Thyroid gland (tissue), 4 donors: ENCODE measurements around the gene PLXNB2. TPM values are rescaled to one million over a fixed set of nuclear protein-coding genes. Genes with fewer than 3 reads are reported as not detected.

ENCODE experiments used
- DNase-seq, 2 donors: peaks; one replicate each; pipeline ENCODE4 v3.0.0-alpha.2; 2019
- H3K27ac ChIP-seq, 3 donors: fragments of 200-600 bp; sonication (generic); 1 replicate in 2 of 3; 2 replicates in 1 of 3; pipeline ENCODE4 v1.5.1; 2016 to 2019; ENCODE audit warnings: mild to moderate bottlenecking in 1 of 3, moderate library complexity in 1 of 3
- H3K27me3 ChIP-seq: fragments of 200-600 bp; sonication (generic); one replicate; pipeline ENCODE4 v1.5.1; 2019
- H3K36me3 ChIP-seq, 2 donors: fragments of 200-600 bp; sonication (generic); one replicate each; pipeline ENCODE4 v1.5.1; 2016 to 2019
- H3K4me1 ChIP-seq, 2 donors: fragments of 200-600 bp; sonication (generic); one replicate each; pipeline ENCODE4 v1.5.1; 2017 to 2019
- H3K4me3 ChIP-seq, 3 donors: fragments of 200-600 bp; sonication (generic); replicated peaks in 1 of 3; 1 replicate in 2 of 3; 2 replicates in 1 of 3; pipeline ENCODE4 v1.5.1; 2016; ENCODE audit warnings: mild to moderate bottlenecking in 1 of 3
- H3K9me3 ChIP-seq: fragments of 200-600 bp; sonication (generic); one replicate; pipeline ENCODE4 v1.5.1; 2017
- POLR2A ChIP-seq, 2 donors: fragments of 450-650 bp; IDR thresholded peaks; one replicate each; pipeline ENCODE4 v1.6.1; 2017; ENCODE audit warnings: antibody characterized with exemption in 2 of 2, mild to moderate bottlenecking in 2 of 2, moderate library complexity in 1 of 2
- WGBS, 2 donors: methylation state at CpG; one replicate each; pipeline ENCODE4 v1.1.5; 2017; 5-methylcytosine and 5-hydroxymethylcytosine counted together
- intact Hi-C: fragments of 100-400 bp; cut with DNase I; formaldehyde crosslinking; loops from one replicate; pipeline ENCODE4 v1.15.1; 2023
- total RNA-seq, 4 donors: library from RNA; depleted of rRNA; stranded (reverse); fragments of >200 nt; gene quantifications; one replicate each; pipeline ENCODE4 v1.2.3, GENCODE V29; 2016
- TF ChIP-seq, protein P1 (sequence below), 6 experiments: fragments of 200-600 bp in 3 of 6; fragments of 450-650 bp in 3 of 6; sonication (generic) in 3 of 6; IDR thresholded peaks; one replicate each; pipeline ENCODE4 v1.5.1; 2016 to 2019; ENCODE audit warnings: antibody characterized with exemption in 6 of 6, mild to moderate bottlenecking in 2 of 6, inconsistent platforms in 1 of 6, moderate library complexity in 1 of 6

The PLXNB2 gene
- total RNA-seq, 4 donors from 2014 or later: 143 to 266 (median 215) TPM

DNA sequence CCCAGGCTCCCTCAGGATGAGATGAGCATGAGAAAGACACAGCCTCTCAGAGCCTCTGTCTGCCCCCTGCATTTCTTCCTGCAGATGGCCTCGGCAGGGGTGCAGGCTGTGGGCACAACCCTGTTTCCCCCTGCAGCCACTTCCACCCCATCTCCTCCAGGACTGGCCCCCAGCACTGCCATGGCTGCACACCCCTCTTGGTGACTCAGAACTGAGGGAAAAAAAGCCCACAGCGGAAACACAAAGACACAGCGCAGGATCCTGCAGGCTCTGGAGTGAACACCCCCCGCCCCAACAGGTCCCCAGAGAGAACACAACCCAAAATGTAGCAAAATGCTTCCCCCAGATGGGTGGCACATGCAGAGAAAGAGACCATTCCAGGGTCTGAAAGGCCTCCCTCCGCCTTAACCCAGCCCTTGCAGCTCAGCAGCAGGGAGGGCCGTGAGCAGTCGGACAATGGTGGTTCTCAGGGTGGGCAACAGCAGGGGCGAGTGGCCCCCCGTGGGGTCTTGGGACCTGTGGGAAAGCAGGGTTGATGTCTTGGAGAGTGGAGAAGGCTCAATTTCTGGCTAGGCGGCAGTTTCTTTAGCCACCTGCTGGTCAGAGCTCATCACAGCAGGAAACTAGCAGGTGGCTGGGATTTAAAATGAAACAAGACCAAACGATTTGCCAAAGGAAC is 70.6 kb downstream of the PLXNB2 start:
- Histone ChIP-seq H3K4me3 (no peak overlapping the region), H3K9me3 (no peaks in the 10 kb centered on the region), H3K27me3 (no peaks in the 10 kb centered on the region), H3K36me3 (peaks cover 9 to 13% of the 10 kb centered on the region in 2 donors), H3K4me1 (peaks cover 6 to 14% of the 10 kb centered on the region in 2 donors), H3K27ac (no peak overlapping the region)
- intact Hi-C loops: no loop called here
- WGBS, 2 donors: 82 to 85% methylated on average over 10 to 11 of the region's 11 CpGs
- TF ChIP-seq POLR2A (IDR thresholded peaks at IDR 0.05): no peak
- TF ChIP-seq, protein P1, sequence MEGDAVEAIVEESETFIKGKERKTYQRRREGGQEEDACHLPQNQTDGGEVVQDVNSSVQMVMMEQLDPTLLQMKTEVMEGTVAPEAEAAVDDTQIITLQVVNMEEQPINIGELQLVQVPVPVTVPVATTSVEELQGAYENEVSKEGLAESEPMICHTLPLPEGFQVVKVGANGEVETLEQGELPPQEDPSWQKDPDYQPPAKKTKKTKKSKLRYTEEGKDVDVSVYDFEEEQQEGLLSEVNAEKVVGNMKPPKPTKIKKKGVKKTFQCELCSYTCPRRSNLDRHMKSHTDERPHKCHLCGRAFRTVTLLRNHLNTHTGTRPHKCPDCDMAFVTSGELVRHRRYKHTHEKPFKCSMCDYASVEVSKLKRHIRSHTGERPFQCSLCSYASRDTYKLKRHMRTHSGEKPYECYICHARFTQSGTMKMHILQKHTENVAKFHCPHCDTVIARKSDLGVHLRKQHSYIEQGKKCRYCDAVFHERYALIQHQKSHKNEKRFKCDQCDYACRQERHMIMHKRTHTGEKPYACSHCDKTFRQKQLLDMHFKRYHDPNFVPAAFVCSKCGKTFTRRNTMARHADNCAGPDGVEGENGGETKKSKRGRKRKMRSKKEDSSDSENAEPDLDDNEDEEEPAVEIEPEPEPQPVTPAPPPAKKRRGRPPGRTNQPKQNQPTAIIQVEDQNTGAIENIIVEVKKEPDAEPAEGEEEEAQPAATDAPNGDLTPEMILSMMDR (IDR thresholded peaks at IDR 0.05): peak in 1 of 6 experiments; percentile 9
- no peak for DNase-seq

DNA sequence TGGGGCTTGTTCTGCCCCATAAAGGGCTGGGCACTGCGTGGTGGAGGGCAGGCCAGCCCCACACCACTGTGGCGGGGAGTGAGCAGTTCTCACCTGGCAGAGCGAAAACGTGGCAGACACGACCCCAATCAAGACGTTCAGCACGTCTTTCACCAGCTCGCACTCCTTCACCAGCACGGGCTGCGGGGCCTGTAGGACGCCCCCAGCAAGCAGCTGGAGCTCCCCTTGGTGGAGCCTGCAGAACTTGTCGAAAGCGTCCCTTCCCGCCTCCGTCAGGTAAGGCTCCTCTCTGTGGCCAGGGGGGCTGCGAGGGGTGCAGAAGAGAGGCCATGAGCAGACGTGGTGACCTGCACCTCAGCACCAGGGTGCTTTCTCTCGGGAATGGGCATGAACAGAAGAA is 74.2 kb downstream of the PLXNB2 start:
- DNase-seq: no peak
- no peaks in the 10 kb centered on the region for H3K27me3 ChIP-seq
- no peak overlapping the region for H3K4me3 ChIP-seq
- intact Hi-C loops: no loop called here
- 95% methylated on average over 15 to 18 of the region's 18 CpGs for WGBS, 2 donors
- TF ChIP-seq, protein P1 (IDR thresholded peaks at IDR 0.05): no peak
- no peak for TF ChIP-seq POLR2A (IDR thresholded peaks at IDR 0.05)
- no peak overlapping the region for H3K27ac ChIP-seq
- H3K36me3 ChIP-seq: peaks cover 5 to 9% of the 10 kb centered on the region in 2 donors
- H3K9me3 ChIP-seq: no peaks in the 10 kb centered on the region
- no peaks in the 10 kb centered on the region for H3K4me1 ChIP-seq

DNA sequence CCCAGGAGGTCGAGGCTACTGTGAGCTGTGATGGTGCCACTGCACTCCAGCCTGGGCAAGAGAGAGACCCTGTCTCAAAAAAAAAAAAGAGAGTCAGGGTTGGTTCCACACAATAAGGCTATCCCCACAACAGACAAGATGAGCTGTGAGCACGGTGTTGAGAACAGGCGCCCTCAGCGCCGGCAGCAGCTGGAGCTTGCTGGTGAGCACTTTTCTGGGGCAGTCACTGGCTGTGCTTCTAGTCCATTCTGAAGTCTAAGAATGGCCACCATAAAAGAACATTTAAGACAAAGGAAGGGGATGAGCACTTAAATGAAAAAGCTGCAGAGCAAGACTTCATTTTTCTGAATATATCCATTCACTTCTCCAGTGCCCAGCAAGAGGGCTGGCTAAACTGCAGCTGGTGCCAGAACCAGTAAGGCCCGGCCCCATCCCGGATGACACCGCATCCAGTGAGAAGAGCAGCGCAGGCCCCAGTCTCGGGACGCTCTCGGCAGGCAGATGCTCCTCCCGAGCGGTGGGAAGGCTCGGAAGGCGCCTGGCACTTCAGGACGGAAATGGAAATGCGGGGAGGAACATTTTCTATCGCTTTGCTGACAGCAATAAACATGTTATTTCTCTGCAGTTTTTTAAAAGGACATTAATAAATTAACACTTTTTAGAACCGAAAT is 74.8 kb downstream of the PLXNB2 start:
- DNase-seq: no peak
- H3K27me3 ChIP-seq: no peaks in the 10 kb centered on the region
- no peak overlapping the region for H3K27ac ChIP-seq
- H3K9me3 ChIP-seq: no peaks in the 10 kb centered on the region
- no peak overlapping the region for H3K4me3 ChIP-seq
- peaks cover 5 to 11% of the 10 kb centered on the region in 2 donors for H3K36me3 ChIP-seq
- no peaks in the 10 kb centered on the region for H3K4me1 ChIP-seq
- TF ChIP-seq, protein P1 (IDR thresholded peaks at IDR 0.05): no peak
- TF ChIP-seq POLR2A (IDR thresholded peaks at IDR 0.05): no peak
- 90 to 91% methylated on average over 20 of the region's 20 CpGs for WGBS, 2 donors
- intact Hi-C loops: no loop called here

DNA sequence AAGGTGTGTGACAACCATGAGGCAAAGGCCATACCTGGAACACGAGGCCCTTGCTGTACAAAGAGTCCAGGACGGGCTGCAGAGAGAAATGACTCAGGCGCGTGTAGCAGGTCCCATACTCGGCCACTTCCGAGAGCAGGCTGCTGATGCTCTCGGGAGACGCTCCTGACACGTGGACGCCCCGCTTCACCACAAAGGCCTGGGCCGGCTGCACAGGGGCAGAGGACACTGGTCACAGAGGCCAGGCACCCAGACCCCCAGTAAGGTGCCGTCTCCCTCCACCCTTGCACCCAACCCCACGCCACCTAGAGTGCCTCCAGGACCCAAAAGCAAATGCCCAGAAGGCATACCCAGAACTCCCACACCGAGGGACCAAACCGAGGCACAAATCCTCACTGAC is 78.1 kb downstream of the PLXNB2 start:
- no peak for TF ChIP-seq POLR2A (IDR thresholded peaks at IDR 0.05)
- TF ChIP-seq, protein P1 (IDR thresholded peaks at IDR 0.05): no peak
- Histone ChIP-seq H3K9me3 (no peaks in the 10 kb centered on the region), H3K27me3 (no peaks in the 10 kb centered on the region), H3K27ac (no peak overlapping the region), H3K4me3 (no peak overlapping the region), H3K36me3 (peaks cover 24 to 25% of the 10 kb centered on the region in 2 donors), H3K4me1 (no peaks in the 10 kb centered on the region)
- DNase-seq: no peak
- intact Hi-C loops: no loop called here
- WGBS, 2 donors: 94 to 95% methylated on average over 16 of the region's 16 CpGs

DNA sequence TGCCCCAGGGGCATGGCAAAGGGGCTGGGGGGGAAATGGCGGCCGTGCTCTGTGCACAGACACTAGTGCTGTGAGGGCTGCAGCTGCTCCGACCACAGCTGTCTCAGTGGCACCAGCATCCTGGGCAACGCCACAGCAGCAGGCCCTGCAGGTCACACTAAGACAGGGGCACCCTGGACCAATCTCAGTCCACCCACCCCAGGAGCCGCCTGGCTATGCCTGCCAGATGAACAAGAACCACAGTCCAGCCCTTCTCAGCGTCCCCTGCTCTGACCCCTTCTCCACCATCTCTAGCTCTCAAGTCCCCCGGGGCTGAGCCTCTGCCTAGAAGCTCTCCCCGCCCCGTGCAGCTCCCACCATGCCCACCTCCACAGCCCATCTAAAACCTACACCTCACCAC is 79.1 kb downstream of the PLXNB2 start:
- H3K9me3 ChIP-seq: no peaks in the 10 kb centered on the region
- no peak overlapping the region for H3K4me3 ChIP-seq
- DNase-seq: no peak
- H3K27me3 ChIP-seq: no peaks in the 10 kb centered on the region
- H3K36me3 ChIP-seq: peaks cover 32 to 33% of the 10 kb centered on the region in 2 donors
- H3K4me1 ChIP-seq: no peaks in the 10 kb centered on the region
- TF ChIP-seq, protein P1 (IDR thresholded peaks at IDR 0.05): no peak
- no peak for TF ChIP-seq POLR2A (IDR thresholded peaks at IDR 0.05)
- WGBS, 2 donors: 97 to 98% methylated on average over 6 to 9 of the region's 9 CpGs
- intact Hi-C loops: no loop called here
- H3K27ac ChIP-seq: no peak overlapping the region
